ENCODE measurements around the gene DHDDS. TPM values are rescaled to one million over a fixed set of nuclear protein-coding genes. Genes with fewer than 3 reads are reported as not detected.
A peak's percentile ranks its signal among the peaks of the same experiment; 100 is the strongest.
"Not testable (repeated sequence)": the region's sequence is repeated elsewhere in the genome, so short reads cannot be mapped to it uniquely, and the experiment has no call there.

DHDDS gene
- total RNA-seq, result 10 to 100 TPM in 3 of 4 donors, 1 to 10 TPM in 1; 7.1 to 42.6 (median 26.6) TPM

- Histone ChIP-seq H3K27ac (peak within 1 kb of the TSS; percentile 57 to 79), H3K27me3 (no peaks in the 10 kb centered on the region), H3K36me3 (no peaks in the 10 kb centered on the region), H3K9me3 (no peaks in the 10 kb centered on the region), H3K4me3 (peak within 1 kb of the TSS; percentile 60 to 64), H3K4me1 (peaks cover 0 to 10% of the 10 kb centered on the region in 2 donors)
- DNase-seq, result peak; percentile 97 to 98
- intact Hi-C loops (cut with DNase I; ENCODE audit: low total_unique reads), result no loop called here
- peak; percentile 50 to 76 for TF ChIP-seq POLR2A (IDR thresholded peaks at IDR 0.05)
- TF ChIP-seq CTCF (IDR thresholded peaks at IDR 0.05), result peak in 2 of 4 experiments; percentile 9 to 28
Observed at GRCh38 chr1:26431979-26432695, at the start of gene DHDDS. Gene DHDDS (plus strand): TSS chr1:26432321. CDS start chr1:26432946, 625 bp downstream.

GRCh38 chr1:26384076-26384475 lies 48.0 kb upstream of the DHDDS start:
- no peak for DNase-seq
- intact Hi-C loops (cut with DNase I; ENCODE audit: low total_unique reads), result no loop called here
- Histone ChIP-seq H3K27ac (no peak overlapping the region), H3K4me3 (no peak overlapping the region), H3K36me3 (no peaks in the 10 kb centered on the region), H3K4me1 (no peaks in the 10 kb centered on the region), H3K9me3 (no peaks in the 10 kb centered on the region), H3K27me3 (no peaks in the 10 kb centered on the region)
- no peak for TF ChIP-seq POLR2A (IDR thresholded peaks at IDR 0.05)
- no peak for TF ChIP-seq CTCF (IDR thresholded peaks at IDR 0.05)

DNA sequence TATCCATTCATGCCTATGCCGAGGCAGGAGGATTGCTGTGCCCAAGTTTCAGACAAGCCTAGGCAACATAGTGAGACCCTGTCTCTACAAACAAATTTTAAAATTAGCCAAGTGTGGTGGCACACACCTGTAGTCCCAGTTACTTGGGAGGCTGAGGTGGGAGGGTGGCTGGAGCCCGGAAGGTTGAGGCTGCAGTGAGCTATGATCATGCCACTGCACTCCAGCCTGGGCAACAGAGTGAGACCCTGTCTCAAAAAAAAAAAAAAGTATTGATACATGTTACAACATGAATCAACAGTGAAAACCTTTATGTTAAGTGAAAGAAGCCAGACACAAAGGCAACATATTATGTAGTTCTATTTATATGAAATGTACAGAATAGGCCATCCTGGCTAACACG lies 47.1 kb upstream of the DHDDS start:
- H3K27ac ChIP-seq; H3K9me3 ChIP-seq; intact Hi-C loops (cut with DNase I; ENCODE audit: low total_unique reads); H3K4me1 ChIP-seq; H3K27me3 ChIP-seq; H3K4me3 ChIP-seq; DNase-seq; H3K36me3 ChIP-seq: not testable (repeated sequence)

- DNase-seq, result no peak
- Histone ChIP-seq H3K4me3 (no peak overlapping the region), H3K27ac (no peak overlapping the region), H3K4me1 (no peaks in the 10 kb centered on the region), H3K27me3 (no peaks in the 10 kb centered on the region), H3K9me3 (no peaks in the 10 kb centered on the region), H3K36me3 (no peaks in the 10 kb centered on the region)
- intact Hi-C loops (cut with DNase I; ENCODE audit: low total_unique reads), result no loop called here
- TF ChIP-seq POLR2A (IDR thresholded peaks at IDR 0.05) (no peak), CTCF (IDR thresholded peaks at IDR 0.05) (no peak)
Observed at GRCh38 chr1:26387447-26387846, 44.7 kb upstream of the DHDDS start.

DNA sequence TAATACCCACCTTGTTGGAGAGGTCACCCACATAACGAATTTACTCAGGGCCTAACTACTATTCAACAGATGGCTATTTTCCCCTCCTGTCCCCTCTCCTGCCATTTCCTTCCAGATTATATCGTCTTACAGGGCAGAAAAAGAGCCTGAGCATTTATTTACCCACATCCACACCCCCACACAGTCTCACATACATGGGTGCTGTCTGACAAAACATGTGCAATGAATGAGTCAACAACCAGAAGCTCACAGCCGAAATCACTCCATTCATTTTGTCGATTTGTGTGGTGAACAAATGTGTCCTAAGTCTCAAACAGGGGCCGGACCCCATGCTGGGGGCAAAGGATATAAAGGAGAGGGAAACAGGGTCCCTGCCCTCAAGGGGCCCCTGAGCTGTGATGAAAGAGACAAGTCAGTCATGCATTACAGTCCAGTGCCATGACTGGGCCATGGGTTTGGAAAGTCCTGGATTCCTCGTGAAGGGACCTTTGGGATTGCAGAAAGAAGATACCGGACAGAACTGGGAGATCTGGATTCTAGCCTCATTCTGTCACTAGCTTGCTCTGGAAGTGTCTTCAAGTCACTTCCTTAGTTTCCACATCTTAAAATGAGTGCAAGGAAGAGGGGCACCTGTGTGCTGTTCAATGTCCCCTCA lies 43.2 kb upstream of the DHDDS start:
- no peaks in the 10 kb centered on the region for H3K9me3 ChIP-seq
- no peak overlapping the region for H3K4me3 ChIP-seq
- no peak for DNase-seq
- no peaks in the 10 kb centered on the region for H3K4me1 ChIP-seq
- intact Hi-C loops (cut with DNase I; ENCODE audit: low total_unique reads), result no loop called here
- H3K36me3 ChIP-seq, result no peaks in the 10 kb centered on the region
- no peak overlapping the region for H3K27ac ChIP-seq
- no peak for TF ChIP-seq CTCF (IDR thresholded peaks at IDR 0.05)
- no peak for TF ChIP-seq POLR2A (IDR thresholded peaks at IDR 0.05)
- H3K27me3 ChIP-seq, result no peaks in the 10 kb centered on the region

All from uterus (tissue), 4 donors.